Stimulated activated CD8-positive, alpha-beta memory T cell treated with anti-CD3 and anti-CD28 coated beads, Interleukin-4, amount 100 ng/mL, for 4 hours (primary cell): Measurements from ENCODE around the gene OR1C1.
"Not testable (repeated sequence)": the region's sequence is repeated elsewhere in the genome, so short reads cannot be mapped to it uniquely, and the experiment has no call there.

Experiments
- DNase-seq, 2 donors: peaks; one replicate each; pipeline ENCODE4 v3.0.0-alpha.2; 2020; ENCODE audit warnings: low read depth in 2 of 2, low spot score in 1 of 2

OR1C1 gene

GRCh38 chr1:247760456-247760855 is at the start of gene OR1C1:
Gene OR1C1 (minus strand): TSS chr1:247760556. CDS start chr1:247758406, 2,150 bp downstream.
- no peak for DNase-seq

DNA sequence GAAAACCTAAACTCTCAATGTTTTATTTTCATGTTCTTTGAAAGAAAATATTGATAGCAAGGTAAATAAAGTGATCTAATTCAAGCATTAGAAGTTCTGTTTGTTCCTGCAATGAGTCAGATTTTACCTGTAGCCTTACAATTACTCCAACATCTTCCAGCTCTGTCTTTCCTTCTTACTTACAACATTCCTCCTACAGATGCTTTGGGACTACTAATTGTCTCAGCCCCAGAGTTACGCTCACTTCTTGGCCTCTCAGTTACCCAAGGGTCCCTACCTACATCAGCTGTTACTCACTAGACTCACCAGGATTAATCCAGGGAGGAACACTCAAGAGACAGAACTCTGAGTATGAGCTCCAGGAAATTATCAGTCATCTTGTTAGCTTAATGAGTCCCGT is 37.2 kb upstream of the OR1C1 start:
- DNase-seq, result no peak

- DNase-seq, result no peak
Measured at GRCh38 chr1:247769603-247770002, 9.2 kb upstream of the OR1C1 start.

- DNase-seq, result not testable (repeated sequence)
Measured at GRCh38 chr1:247754311-247754710, 6.0 kb downstream of the OR1C1 start.

GRCh38 chr1:247749870-247750269 is 10.5 kb downstream of the OR1C1 start:
- no peak for DNase-seq

DNA sequence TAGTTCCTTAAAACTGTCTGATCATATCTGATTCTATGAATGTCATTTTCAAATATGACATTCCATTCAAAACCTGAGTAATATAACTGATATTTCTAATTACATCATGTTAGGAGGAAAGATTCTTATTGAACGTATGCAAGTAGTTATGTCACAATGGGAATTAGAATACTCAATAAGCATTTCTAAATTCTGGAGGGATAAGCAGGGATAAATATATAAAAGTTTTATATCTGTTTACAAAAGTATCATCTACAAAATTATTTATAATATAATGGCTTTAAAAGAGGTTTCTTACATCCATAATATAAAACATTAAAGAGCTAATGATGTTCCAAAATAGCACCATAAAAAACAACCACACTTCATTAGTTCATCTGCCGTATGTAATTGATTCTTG is 12.3 kb downstream of the OR1C1 start, which contains the start of gene OR14A2:
OR14A2 (minus strand) TSS at position 101 of the 400 bp plus-strand sequence.
- DNase-seq, result no peak

GRCh38 chr1:247747616-247748015 is 12.7 kb downstream of the OR1C1 start:
- DNase-seq, result no peak

DNA sequence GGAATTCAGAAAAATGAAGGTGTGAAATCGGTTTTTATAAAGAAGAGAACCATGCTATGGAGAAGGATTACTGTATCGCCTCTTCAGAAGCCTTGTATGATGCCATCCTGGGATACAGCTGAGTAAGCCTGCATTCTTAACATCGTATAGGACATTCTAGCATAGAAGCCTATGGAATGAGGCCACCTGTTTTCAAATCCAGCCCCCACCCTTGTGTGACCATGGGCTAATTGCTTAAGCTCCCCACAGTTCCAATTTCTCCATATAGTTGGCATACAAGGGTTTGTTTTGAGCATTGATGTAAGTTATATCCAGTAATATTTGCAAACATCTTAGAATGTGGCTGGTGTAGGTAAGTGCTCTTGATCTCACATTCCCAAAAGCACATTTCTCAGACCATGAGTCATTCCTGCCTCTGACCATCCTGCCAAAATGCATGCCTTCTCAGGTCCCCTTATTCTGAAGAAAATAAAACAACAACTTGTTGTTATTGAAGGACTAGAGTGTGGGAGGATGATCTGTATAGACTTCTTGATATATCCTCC is 13.9 kb downstream of the OR1C1 start:
- DNase-seq, result no peak

DNA sequence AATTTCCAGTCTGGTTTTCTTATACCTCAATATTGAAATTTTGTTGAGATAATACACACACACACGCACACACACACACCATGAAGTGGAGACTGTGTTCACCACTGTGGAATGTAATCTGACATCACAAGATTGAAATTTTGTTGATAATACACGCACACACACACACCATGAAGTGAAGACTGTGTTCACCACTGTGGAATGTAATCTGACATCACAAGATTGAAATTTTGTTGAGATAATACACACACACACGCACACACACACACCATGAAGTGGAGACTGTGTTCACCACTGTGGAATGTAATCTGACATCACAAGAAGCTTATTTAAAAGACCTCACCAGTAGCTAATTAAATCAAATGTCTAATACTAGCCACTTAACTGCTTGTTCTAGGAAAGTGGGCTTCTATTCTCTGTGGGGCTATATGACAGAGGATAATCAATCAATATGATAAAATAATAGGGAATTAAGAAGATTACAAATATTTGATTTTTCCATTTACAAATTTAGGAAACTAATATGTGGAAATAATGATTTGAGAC is 18.1 kb downstream of the OR1C1 start:
- DNase-seq, result not testable (repeated sequence)

- DNase-seq, result no peak
Measured at GRCh38 chr1:247741756-247742155, 18.6 kb downstream of the OR1C1 start.

DNA sequence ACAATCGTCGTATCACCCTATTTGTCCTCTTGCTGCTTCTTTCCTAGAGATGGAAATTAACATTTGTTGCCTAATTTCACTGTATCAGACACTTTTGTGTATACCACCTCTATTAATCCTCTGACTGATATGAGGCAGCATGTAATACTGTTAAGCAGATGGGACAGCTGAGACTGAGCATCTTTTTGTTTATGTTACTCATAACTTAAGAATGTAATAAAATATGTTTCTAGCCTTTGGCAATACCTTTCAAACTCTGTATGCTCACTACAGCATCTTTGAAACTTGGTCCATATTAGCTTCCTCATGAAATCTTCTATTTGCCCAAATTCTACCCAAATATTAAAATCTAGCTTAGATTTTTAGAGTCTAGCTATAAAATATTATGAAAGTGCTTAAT is 19.6 kb downstream of the OR1C1 start:
- no peak for DNase-seq

GRCh38 chr1:247738315-247738714 is 22.0 kb downstream of the OR1C1 start, which contains the start of gene OR14K1:
Gene OR14K1 (plus strand): TSS chr1:247738615. CDS start chr1:247738615, 0 bp downstream.
- DNase-seq, result no peak

DNA sequence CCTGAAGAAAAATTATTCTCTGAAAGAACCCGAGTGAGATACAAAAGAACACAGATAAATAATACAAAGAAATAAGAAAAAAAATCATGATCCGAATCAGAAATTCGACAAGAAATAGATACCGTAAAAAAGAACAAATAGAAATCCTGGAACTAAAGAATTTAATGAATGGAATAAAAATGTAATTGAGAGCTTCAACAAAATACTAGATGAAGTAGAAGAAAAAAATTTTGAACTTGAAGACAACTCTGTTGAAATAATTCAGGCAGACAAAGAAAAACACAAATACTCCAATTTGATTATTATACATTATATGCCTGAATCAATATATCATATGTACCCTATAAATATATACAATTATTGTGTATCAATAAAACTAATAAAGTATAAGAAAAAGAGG is 39.1 kb downstream of the OR1C1 start:
- DNase-seq, result no peak

DNA sequence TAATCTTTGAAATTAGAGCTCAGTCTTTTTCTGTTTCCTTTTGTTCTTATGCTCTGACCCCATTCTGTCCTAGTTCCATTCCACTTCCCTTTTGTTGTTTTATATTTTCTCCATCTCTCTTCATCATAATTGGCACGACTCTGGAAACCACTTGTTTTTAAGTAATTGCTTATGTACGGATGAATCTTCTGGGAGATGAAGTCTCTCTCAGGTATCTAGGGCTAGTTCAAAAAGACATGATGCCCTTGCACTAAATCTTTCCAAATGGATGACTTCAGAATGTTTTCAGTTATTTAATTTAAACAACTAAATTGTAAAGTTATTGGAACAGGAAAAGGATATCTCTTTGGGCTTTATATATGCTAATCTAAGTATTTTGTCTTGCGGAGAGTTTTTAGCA is 43.8 kb downstream of the OR1C1 start, which contains the start of gene OR6F1:
OR6F1 (minus strand) TSS at position 101 of the 400 bp plus-strand sequence. CDS start 3,891 bp downstream, outside the sequence.
- DNase-seq, result no peak

DNA sequence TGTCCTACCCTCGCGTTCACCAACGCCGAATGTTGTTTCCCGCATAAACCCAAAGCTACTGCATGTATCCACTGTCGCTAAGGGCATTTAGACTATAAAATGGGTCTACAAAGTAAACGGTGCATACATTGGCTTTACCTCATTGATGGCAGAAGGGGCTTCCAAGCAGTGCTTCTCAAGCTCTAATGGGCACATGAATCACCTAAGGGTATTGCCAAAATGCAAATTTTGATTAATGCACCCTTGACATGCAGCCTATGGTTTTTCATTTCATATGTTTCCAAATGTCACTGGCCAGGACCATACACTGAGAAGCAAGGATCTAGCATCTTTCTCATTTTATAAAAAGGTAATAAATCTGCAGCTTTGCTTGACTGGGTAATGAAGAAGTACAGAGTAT is 46.6 kb downstream of the OR1C1 start:
- no peak for DNase-seq

DNA sequence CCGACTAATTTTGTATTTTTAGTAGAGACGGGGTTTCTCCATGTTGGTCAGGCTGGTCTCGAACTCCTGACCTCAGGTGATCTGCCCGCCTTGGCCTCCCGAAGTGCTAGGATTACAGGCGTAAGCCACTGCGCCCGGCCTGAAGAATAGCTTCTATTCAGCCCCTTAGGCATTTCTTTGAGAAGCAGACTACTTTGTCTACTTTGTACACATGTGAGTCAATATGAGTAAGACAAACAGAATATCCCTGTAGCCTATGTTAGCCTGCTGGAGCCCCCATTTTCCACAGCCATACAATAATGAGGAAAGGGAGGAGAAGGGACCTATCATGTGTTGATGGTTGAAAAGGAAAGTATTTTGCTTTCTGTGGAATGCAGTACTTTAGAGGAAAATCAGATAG is 49.7 kb downstream of the OR1C1 start:
- not testable (repeated sequence) for DNase-seq
